GM19372 (cell line): Measurements from ENCODE around the gene TRIM21.
"Not testable (repeated sequence)": the region's sequence is repeated elsewhere in the genome, so short reads cannot be mapped to it uniquely, and the experiment has no call there.

Experiments used
- ATAC-seq: cut with Tn5 transposase; IDR thresholded peaks from one replicate; pipeline ENCODE4 v1.9.1; 2021; ENCODE audit warnings: mild to moderate bottlenecking, low read depth, moderate library complexity; ENCODE audit not compliant: unreplicated experiment

The TRIM21 gene

DNA sequence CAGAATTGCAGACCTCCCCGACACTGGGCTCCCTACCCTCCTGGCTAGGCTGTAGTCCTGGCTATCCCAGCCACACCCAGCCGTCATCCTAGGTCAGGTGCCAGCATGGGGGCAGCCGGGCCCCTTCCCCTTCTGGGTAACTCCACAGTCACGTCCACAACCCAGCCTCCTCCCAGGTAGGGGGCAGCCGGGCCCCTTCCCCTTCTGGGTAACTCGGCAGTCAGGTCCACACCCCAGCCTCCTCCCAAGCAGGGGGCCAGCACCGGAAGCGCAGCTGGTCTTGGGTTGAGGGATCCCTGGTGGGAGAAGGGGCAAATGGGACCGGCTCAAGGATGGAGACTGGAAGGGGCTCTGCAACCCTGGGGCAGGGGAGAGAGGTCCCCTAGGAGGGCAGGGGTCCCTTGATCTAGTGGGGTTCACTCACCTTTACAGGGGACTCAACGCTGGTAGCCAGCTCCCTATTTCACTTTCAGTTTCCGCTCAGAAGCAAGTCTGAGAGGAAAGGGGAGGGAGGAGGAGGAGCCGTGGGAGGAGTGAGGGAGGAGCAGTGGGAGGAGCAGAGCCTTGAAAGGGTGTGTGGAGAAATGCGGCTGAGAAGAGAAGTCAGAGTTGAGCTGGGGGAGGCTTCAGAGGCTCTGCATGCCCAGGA lies at the start of gene TRIM21:
Gene TRIM21, minus strand, starts transcription at position 494 of the 649 bp plus-strand sequence. CDS start 3,293 bp downstream, outside the sequence.
- ATAC-seq: peak; percentile 98

DNA sequence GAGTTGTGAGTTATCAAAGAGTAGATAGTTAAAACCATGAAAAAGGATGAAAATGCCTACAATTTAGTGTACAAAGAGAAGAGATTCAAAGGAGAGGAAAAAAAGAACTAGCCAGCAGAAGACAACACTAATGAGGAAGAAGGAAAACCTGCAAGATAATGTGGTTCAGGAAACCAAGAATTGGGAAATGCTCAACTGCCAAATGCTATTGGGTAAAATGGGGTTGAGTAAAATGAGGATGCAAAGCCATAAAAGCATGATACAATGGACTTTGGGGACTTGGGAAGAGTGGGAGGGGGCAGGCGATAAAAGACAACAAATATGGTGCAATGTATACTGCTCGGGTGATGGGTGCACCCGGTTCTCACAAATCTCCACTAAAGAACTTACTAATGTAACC lies 48.0 kb upstream of the TRIM21 start:
- ATAC-seq: no peak

DNA sequence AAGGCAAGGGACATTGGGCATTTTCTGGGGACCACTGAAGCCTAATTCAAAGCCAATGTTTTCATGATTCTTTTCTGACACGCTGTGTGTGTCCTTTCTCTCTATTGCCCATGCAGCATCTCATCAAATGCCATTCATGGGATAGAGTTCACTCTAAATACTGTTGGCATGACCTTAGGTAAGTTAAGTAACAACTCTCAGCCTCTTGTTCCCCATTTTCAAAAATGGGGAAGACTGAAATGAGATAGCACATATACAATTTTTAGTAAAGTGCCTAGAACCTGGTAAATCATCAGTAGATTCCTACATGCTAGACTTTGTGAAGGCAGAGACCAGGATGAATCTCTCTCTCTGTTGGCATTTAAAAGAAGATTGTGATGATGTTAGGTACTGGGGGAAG lies 42.9 kb upstream of the TRIM21 start:
- no peak for ATAC-seq

GRCh38 chr11:4433856-4434255 lies 40.4 kb upstream of the TRIM21 start:
- no peak for ATAC-seq

GRCh38 chr11:4430051-4430450 lies 36.5 kb upstream of the TRIM21 start:
- no peak for ATAC-seq

DNA sequence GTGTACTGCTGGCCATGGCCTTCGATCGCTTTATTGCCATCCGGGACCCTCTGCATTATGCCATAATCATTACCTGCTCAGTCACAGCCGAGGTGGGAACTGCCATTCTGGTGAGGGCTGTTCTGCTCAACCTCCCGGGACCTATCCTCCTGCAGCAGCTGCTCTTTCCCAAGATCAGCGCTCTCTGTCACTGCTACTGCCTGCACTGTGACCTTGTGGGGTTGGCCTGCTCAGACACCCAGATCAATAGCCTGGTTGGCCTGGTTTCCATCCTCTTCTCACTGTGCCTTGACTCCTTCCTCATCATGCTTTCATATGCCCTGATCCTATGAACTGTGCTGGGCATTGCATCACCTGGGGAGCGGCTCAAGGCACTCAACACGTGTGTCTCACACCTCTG lies 24.9 kb upstream of the TRIM21 start:
- ATAC-seq: no peak

- ATAC-seq: no peak
Observed at GRCh38 chr11:4416816-4417215, 23.3 kb upstream of the TRIM21 start.

DNA sequence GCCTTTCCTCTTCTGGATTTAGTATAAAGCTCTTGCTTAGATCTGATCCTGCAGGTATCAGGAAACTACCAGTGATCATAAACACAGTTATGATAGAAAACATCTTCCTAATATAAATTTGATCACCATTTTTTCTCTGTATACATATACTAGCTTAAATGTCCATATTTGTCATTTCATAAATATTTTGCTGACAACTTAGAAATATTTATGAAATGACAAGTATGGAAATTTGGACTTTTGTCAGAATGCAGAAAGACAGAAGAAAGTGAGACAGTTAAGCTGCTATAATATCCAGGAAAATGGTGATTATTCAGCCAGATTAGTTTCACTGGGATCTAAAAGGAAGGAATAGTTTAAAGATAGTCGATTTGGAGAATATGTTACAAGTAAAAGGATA lies 22.8 kb upstream of the TRIM21 start:
- ATAC-seq: no peak

GRCh38 chr11:4406206-4406605 lies 12.7 kb upstream of the TRIM21 start:
- ATAC-seq: not testable (repeated sequence)

GRCh38 chr11:4393858-4394223 lies 339 bp upstream of the TRIM21 start:
- ATAC-seq: peak; percentile 14

DNA sequence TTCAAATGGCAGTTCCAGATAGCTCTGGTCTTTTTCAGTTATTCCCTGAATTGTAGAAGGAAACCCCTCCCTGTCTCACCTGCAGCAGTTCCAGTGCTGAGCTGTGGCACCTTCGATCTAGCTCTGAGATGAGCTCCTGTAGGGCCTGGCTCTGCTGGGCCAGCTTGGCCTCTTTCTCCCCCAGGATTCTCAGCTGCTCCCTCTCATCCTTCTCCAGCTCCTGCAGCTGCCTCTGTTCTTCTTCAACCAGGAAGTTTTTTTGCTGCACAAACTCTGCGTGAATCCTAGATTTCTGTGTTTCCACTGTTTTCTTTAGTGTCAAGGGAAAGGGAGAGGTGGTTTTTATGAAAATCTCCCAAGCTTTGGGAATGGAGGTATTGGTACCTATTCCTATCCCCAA lies 5.3 kb downstream of the TRIM21 start:
- no peak for ATAC-seq

- no peak for ATAC-seq
Observed at GRCh38 chr11:4385978-4386740, 7.3 kb downstream of the TRIM21 start.

DNA sequence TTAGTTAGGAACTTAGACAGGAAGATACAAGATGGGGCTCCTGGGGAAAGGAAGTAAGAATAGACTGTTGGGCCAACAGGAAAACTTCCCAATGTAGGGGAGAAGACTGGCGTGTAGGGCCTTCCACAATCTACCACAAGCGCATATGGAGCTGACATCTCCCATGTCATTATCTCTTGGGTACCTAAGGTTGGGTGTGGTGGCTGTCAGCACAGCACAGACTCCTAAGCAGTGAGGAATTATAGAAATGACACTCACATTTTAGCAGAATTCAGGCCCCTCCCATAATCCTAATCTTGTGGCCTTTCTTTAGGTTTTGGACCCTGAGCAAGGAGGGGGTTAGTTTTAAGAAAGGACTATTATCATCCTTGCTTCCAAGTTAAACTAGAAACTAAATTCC lies 11.6 kb downstream of the TRIM21 start:
- ATAC-seq: no peak

GRCh38 chr11:4375431-4376140 lies 17.9 kb downstream of the TRIM21 start:
- ATAC-seq: no peak

DNA sequence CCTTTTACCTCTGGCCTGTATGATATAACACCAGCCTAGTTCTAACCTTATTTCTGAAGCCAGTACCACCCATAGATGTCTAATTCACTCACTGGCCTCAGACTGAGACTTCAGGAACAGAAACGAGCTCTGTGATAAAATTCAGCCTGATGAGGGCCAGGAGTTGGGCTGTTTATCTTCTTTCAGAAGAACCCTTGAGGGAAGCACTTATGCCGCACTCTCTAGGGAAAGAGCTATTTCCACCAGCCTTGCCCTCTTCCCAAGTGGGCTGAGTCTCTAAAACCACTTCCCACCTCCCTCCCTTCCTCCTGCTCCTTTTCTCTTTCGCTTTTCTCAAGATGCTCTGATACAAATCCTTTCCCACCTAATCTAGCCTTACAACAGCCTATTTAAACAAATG lies 23.3 kb downstream of the TRIM21 start:
- ATAC-seq: no peak

- ATAC-seq: no peak
Observed at GRCh38 chr11:4368286-4368685, 25.2 kb downstream of the TRIM21 start, which contains the start of gene OR52B4. Gene OR52B4, minus strand, starts transcription at chr11:4368386. Its CDS starts 91 bp downstream, at chr11:4368295.

DNA sequence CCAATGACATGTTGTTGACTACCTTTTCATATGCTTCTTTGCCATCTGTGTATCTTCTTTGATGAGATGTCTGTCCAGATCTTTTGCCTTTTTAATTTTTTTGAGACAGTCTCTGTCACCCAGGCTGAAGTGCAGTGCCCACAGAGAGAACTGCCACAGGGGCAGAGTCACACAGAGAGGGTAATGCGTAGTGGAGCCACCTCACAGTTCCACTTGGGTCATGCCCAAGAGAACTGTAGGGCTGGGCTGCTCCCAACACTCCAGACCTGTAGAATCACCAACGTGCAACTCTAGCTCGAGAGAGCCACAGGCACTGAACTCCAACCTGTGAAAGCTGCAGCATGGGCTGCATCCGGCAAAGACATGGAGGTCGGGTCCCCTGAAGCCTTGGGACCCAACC lies 45.4 kb downstream of the TRIM21 start:
- not testable (repeated sequence) for ATAC-seq

DNA sequence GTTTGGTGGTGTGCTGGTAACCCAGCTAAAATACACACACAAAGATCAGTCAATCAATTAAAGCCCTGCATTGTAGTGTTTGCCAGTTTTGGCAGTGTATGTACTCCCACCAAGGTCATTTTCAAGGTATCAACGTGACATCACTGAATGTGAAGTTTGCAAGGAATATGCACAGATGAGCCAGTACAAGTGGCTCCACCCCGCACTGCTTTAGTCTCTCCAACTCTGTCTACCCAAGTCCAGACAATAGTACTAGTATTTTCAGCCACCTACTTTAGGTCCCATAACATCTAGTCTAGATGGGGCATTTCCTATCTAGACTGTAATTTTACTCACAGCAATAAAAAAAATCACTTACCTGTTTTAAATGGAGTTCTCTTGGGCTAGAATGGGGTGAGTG lies 48.1 kb downstream of the TRIM21 start:
- not testable (repeated sequence) for ATAC-seq
